Ishikawa (cell line): ENCODE results near the gene KCNIP4.

Experiments
- CREB1 ChIP-seq: IDR thresholded peaks from 2 replicates; pipeline ENCODE4 v1.6.1; 2012; ENCODE audit warnings: low read depth
- EP300 ChIP-seq: IDR thresholded peaks from 2 replicates; pipeline ENCODE4 v1.6.1; 2012; ENCODE audit warnings: borderline replicate concordance
- MAX ChIP-seq: IDR thresholded peaks from 2 replicates; pipeline ENCODE4 v1.6.1; 2012
- NFIC ChIP-seq: IDR thresholded peaks from 2 replicates; pipeline ENCODE4 v1.6.1; 2012
- RAD21 ChIP-seq: IDR thresholded peaks from 2 replicates; pipeline ENCODE4 v1.6.1; 2012; ENCODE audit warnings: low read depth
- YY1 ChIP-seq: IDR thresholded peaks from 2 replicates; pipeline ENCODE4 v1.6.1; 2012; ENCODE audit warnings: low read depth
- TF ChIP-seq, protein P1 (sequence below): IDR thresholded peaks from 2 replicates; pipeline ENCODE4 v1.6.1; 2012; ENCODE audit warnings: low read depth, mild to moderate bottlenecking

- TF ChIP-seq, protein P1, sequence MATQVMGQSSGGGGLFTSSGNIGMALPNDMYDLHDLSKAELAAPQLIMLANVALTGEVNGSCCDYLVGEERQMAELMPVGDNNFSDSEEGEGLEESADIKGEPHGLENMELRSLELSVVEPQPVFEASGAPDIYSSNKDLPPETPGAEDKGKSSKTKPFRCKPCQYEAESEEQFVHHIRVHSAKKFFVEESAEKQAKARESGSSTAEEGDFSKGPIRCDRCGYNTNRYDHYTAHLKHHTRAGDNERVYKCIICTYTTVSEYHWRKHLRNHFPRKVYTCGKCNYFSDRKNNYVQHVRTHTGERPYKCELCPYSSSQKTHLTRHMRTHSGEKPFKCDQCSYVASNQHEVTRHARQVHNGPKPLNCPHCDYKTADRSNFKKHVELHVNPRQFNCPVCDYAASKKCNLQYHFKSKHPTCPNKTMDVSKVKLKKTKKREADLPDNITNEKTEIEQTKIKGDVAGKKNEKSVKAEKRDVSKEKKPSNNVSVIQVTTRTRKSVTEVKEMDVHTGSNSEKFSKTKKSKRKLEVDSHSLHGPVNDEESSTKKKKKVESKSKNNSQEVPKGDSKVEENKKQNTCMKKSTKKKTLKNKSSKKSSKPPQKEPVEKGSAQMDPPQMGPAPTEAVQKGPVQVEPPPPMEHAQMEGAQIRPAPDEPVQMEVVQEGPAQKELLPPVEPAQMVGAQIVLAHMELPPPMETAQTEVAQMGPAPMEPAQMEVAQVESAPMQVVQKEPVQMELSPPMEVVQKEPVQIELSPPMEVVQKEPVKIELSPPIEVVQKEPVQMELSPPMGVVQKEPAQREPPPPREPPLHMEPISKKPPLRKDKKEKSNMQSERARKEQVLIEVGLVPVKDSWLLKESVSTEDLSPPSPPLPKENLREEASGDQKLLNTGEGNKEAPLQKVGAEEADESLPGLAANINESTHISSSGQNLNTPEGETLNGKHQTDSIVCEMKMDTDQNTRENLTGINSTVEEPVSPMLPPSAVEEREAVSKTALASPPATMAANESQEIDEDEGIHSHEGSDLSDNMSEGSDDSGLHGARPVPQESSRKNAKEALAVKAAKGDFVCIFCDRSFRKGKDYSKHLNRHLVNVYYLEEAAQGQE = no peak
- TF ChIP-seq CREB1 (no peak), MAX (no peak), YY1 (no peak), RAD21 (no peak), EP300 (no peak), NFIC (no peak)
These were observed 620.4 kb downstream of the KCNIP4 start for GRCh38 chr4:21327976-21328700.
